HG02938 (cell line): Measurements from ENCODE around the gene WNT7B.
A peak's percentile ranks its signal among the peaks of the same experiment; 100 is the strongest.

Experiments used
- ATAC-seq: cut with Tn5 transposase; IDR thresholded peaks from one replicate; pipeline ENCODE4 v1.9.1; 2021; ENCODE audit warnings: mild to moderate bottlenecking, moderate library complexity; ENCODE audit not compliant: unreplicated experiment

Gene WNT7B

GRCh38 chr22:45977003-45977411 is at the start of gene WNT7B:
Gene WNT7B (minus strand): TSS chr22:45977162. CDS start chr22:45976754, 408 bp downstream.
- ATAC-seq: no peak

GRCh38 chr22:46025973-46026898 is 49.3 kb upstream of the WNT7B start:
- ATAC-seq: no peak

GRCh38 chr22:46025225-46025972 is 48.4 kb upstream of the WNT7B start:
- no peak for ATAC-seq

GRCh38 chr22:46024136-46024840 is 47.3 kb upstream of the WNT7B start:
- no peak for ATAC-seq

- ATAC-seq: no peak
Measured at GRCh38 chr22:46023558-46023981, 46.6 kb upstream of the WNT7B start.

- no peak for ATAC-seq
Measured at GRCh38 chr22:46022881-46023512, 46.0 kb upstream of the WNT7B start.

GRCh38 chr22:46021577-46021976 is 44.6 kb upstream of the WNT7B start:
- no peak for ATAC-seq

GRCh38 chr22:46019351-46019750 is 42.4 kb upstream of the WNT7B start:
- ATAC-seq: no peak

- ATAC-seq: no peak
Measured at GRCh38 chr22:46018859-46019258, 41.9 kb upstream of the WNT7B start.

- ATAC-seq: no peak
Measured at GRCh38 chr22:46017166-46017565, 40.2 kb upstream of the WNT7B start.

- peak; percentile 53 for ATAC-seq
Measured at GRCh38 chr22:46013460-46014416, 36.8 kb upstream of the WNT7B start.

GRCh38 chr22:46012881-46013281 is 35.9 kb upstream of the WNT7B start:
- ATAC-seq: no peak

GRCh38 chr22:46012182-46012880 is 35.4 kb upstream of the WNT7B start:
- ATAC-seq: no peak

- ATAC-seq: no peak
Measured at GRCh38 chr22:46011627-46012181, 34.7 kb upstream of the WNT7B start.

GRCh38 chr22:46010951-46011626 is 34.1 kb upstream of the WNT7B start:
- no peak for ATAC-seq

- no peak for ATAC-seq
Measured at GRCh38 chr22:46010207-46010867, 33.4 kb upstream of the WNT7B start.

GRCh38 chr22:46009730-46010129 is 32.8 kb upstream of the WNT7B start:
- no peak for ATAC-seq
